Right atrium auricular region (tissue), 2 donors: ENCODE measurements around the gene CADPS2. TPM values are rescaled to one million over a fixed set of nuclear protein-coding genes. Genes with fewer than 3 reads are reported as not detected.
"Not testable (repeated sequence)": the region's sequence is repeated elsewhere in the genome, so short reads cannot be mapped to it uniquely, and the experiment has no call there.

Experiments used
- DNase-seq: peaks from one replicate; pipeline ENCODE4 v3.0.0-alpha.2; 2019; ENCODE audit warnings: low spot score
- H3K27ac ChIP-seq, 2 donors: fragments of 200-600 bp; sonication (generic); 1 replicate in 1 of 2; 2 replicates in 1 of 2; pipeline ENCODE4 v1.5.1; 2016 to 2019
- H3K27me3 ChIP-seq, 2 donors: fragments of 200-600 bp; sonication (generic); one replicate each; pipeline versions ENCODE4 v1.5.1 to v1.6.0; 2017 to 2019
- H3K36me3 ChIP-seq: fragments of 200-600 bp; sonication (generic); one replicate; pipeline ENCODE4 v1.5.1; 2016
- H3K4me1 ChIP-seq, 2 donors: fragments of 200-600 bp; sonication (generic); one replicate each; pipeline versions ENCODE4 v1.5.1 to v1.6.0; 2017 to 2019
- H3K4me3 ChIP-seq, 2 donors: fragments of 200-600 bp; sonication (generic); 1 replicate in 1 of 2; 2 replicates in 1 of 2; pipeline ENCODE4 v1.5.1; 2017 to 2019; ENCODE audit warnings: mild to moderate bottlenecking in 1 of 2, moderate library complexity in 1 of 2
- H3K9me3 ChIP-seq, 2 donors: fragments of 200-600 bp; sonication (generic); one replicate each; pipeline ENCODE4 v1.5.1; 2019
- CTCF ChIP-seq, 2 donors: fragments of 200-600 bp; sonication (generic); IDR thresholded peaks; one replicate each; pipeline ENCODE4 v1.5.1; 2019; ENCODE audit warnings: antibody characterized with exemption in 2 of 2
- total RNA-seq, 2 donors: library from RNA; depleted of rRNA; stranded (reverse); fragments of >200 nt; gene quantifications; one replicate each; pipeline ENCODE4 v1.1.0, GENCODE V29; 2016

Gene CADPS2
- total RNA-seq, 2 donors from 2014 or later, result 11.8 to 19.9 TPM

- H3K36me3 ChIP-seq, result no peaks in the 10 kb centered on the region
- no peak overlapping the region for H3K4me3 ChIP-seq
- H3K27me3 ChIP-seq, result peaks cover 30 to 36% of the 10 kb centered on the region in 2 donors
- TF ChIP-seq CTCF (IDR thresholded peaks at IDR 0.05), result no peak
- no peak overlapping the region for H3K27ac ChIP-seq
- no peak for DNase-seq
- H3K4me1 ChIP-seq, result peaks cover 0 to 12% of the 10 kb centered on the region in 2 donors
- no peaks in the 10 kb centered on the region for H3K9me3 ChIP-seq
Observed at GRCh38 chr7:122298131-122298530, 588.1 kb downstream of the CADPS2 start.

- Histone ChIP-seq H3K27ac (no peak overlapping the region), H3K9me3 (peaks cover 0 to 24% of the 10 kb centered on the region in 2 donors), H3K36me3 (no peaks in the 10 kb centered on the region), H3K27me3 (no peaks in the 10 kb centered on the region), H3K4me1 (no peaks in the 10 kb centered on the region), H3K4me3 (no peak overlapping the region)
- no peak for DNase-seq
- no peak for TF ChIP-seq CTCF (IDR thresholded peaks at IDR 0.05)
Observed at GRCh38 chr7:122291189-122291588, 595.1 kb downstream of the CADPS2 start.

GRCh38 chr7:122290476-122290875, 595.8 kb downstream of the CADPS2 start:
- Histone ChIP-seq H3K9me3 (peaks cover 0 to 24% of the 10 kb centered on the region in 2 donors), H3K4me1 (no peaks in the 10 kb centered on the region), H3K4me3 (no peak overlapping the region), H3K27me3 (no peaks in the 10 kb centered on the region), H3K27ac (no peak overlapping the region), H3K36me3 (no peaks in the 10 kb centered on the region)
- DNase-seq, result no peak
- TF ChIP-seq CTCF (IDR thresholded peaks at IDR 0.05), result no peak

GRCh38 chr7:122289426-122289825, 596.8 kb downstream of the CADPS2 start:
- DNase-seq, result no peak
- no peaks in the 10 kb centered on the region for H3K4me1 ChIP-seq
- no peaks in the 10 kb centered on the region for H3K27me3 ChIP-seq
- H3K4me3 ChIP-seq, result no peak overlapping the region
- peaks cover 0 to 24% of the 10 kb centered on the region in 2 donors for H3K9me3 ChIP-seq
- no peak overlapping the region for H3K27ac ChIP-seq
- TF ChIP-seq CTCF (IDR thresholded peaks at IDR 0.05), result no peak
- H3K36me3 ChIP-seq, result no peaks in the 10 kb centered on the region

- not testable (repeated sequence) for H3K4me1 ChIP-seq, H3K27ac ChIP-seq, H3K9me3 ChIP-seq, H3K4me3 ChIP-seq, DNase-seq, H3K27me3 ChIP-seq, H3K36me3 ChIP-seq
Observed at GRCh38 chr7:122284608-122285007, 601.7 kb downstream of the CADPS2 start.

GRCh38 chr7:122273117-122273516, 613.1 kb downstream of the CADPS2 start:
- DNase-seq, result no peak
- H3K27ac ChIP-seq, result no peak overlapping the region
- no peak for TF ChIP-seq CTCF (IDR thresholded peaks at IDR 0.05)
- H3K9me3 ChIP-seq, result no peaks in the 10 kb centered on the region
- no peaks in the 10 kb centered on the region for H3K27me3 ChIP-seq
- no peak overlapping the region for H3K4me3 ChIP-seq
- H3K36me3 ChIP-seq, result no peaks in the 10 kb centered on the region
- no peaks in the 10 kb centered on the region for H3K4me1 ChIP-seq
